Upper lobe of left lung (tissue), 4 donors: ENCODE data around the gene GABRB2.

Experiments used
- CTCF ChIP-seq, 6 experiments: fragments of 450-650 bp in 4 of 6; fragments of 200-600 bp in 2 of 6; sonication (generic) in 2 of 6; IDR thresholded peaks; one replicate each; pipeline ENCODE4 v1.5.1; 2016 to 2019; ENCODE audit warnings: antibody characterized with exemption in 6 of 6
- POLR2AphosphoS5 ChIP-seq, 2 donors: sonication (generic); formaldehyde crosslinking; IDR thresholded peaks; one replicate each; pipeline ENCODE4 v1.5.1; 2017; ENCODE audit warnings: antibody characterized with exemption in 2 of 2

GRCh38 chr5:161369022-161369421 is 177.5 kb downstream of the GABRB2 start:
- TF ChIP-seq POLR2AphosphoS5 (IDR thresholded peaks at IDR 0.05), result no peak
- no peak for TF ChIP-seq CTCF (IDR thresholded peaks at IDR 0.05)
